Hepatic stellate cell (primary cell): ENCODE data around the gene NAMPT.
A peak's percentile ranks its signal among the peaks of the same experiment; 100 is the strongest.
"Not testable (repeated sequence)": the region's sequence is repeated elsewhere in the genome, so short reads cannot be mapped to it uniquely, and the experiment has no call there.

Experiments
- DNase-seq: peaks from one replicate; pipeline ENCODE4 v3.0.0; 2011; ENCODE audit warnings: low spot score

NAMPT gene

DNA sequence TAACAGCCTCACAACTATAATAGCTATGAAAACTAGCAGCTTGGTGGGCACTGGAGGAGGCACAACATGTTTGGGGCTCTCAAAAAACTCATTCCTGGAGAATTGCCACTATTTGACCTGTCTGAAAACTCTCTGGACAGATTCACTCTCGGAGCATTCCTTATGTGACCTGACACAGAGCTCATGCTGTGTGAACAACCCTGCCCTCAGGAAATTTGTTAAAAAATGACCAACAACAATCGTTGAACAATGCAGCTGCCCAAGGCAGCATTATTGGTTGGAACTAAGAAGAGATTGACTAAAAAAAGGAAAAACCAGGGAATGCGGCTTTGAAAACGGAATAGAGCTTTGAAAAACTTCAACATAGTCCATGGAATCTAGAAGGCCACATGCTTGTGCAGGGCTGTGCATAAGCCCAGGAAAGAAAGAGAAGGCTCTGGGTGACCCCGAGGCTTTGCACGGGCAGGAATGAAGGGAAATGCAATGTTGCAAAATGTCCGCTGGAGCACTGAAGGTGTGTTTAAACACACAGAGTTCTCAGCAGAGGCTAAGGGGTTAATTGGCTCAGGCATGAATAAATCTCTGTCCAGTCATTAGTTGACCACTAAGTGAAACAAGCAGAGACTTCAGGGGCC lies 52.8 kb downstream of the NAMPT start:
- DNase-seq = no peak

DNA sequence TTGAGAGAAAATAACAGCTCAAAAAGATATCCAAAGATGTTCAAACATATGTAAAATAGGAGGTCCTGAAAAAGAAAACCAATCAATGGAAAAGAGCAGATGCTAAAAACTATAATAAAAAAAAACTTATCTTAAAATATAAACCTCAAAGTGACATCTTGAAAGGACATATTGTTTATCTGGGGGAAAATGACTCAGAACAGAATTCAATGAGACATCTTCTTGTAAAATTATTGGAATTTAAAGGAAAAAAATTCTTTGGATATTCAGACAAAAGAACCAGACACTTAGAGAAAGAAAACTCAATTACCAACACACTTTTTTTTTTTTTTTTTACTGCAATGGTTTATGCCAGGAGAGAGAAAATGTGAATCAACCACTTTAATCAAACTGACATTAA lies 58.9 kb downstream of the NAMPT start:
- DNase-seq = no peak

- DNase-seq = no peak
Measured at GRCh38 chr7:106224797-106225196, 60.0 kb downstream of the NAMPT start.

GRCh38 chr7:106223156-106223555 lies 61.6 kb downstream of the NAMPT start:
- DNase-seq = no peak

DNA sequence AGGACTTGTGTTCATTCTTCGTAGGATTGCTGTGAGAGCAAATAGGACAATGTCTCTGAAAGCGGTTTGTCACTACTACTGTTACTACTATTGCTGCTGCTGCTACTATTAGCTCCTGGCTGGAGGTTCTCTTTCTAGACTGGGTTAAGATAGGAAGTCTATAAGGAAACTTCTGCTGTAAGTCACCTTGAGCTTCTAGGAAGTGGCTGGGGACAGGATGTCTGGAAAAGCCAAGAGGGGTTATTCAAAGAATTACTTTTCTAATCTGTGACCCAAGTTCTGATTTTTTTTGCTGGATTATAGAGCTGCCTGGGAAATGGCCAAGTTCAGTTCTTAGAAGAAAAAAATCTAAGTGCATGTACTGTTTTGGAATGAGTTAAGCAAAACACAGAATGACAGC lies 62.2 kb downstream of the NAMPT start:
- no peak for DNase-seq

GRCh38 chr7:106220307-106220706 lies 64.5 kb downstream of the NAMPT start:
- DNase-seq = no peak

GRCh38 chr7:106219170-106219569 lies 65.6 kb downstream of the NAMPT start:
- DNase-seq = no peak

DNA sequence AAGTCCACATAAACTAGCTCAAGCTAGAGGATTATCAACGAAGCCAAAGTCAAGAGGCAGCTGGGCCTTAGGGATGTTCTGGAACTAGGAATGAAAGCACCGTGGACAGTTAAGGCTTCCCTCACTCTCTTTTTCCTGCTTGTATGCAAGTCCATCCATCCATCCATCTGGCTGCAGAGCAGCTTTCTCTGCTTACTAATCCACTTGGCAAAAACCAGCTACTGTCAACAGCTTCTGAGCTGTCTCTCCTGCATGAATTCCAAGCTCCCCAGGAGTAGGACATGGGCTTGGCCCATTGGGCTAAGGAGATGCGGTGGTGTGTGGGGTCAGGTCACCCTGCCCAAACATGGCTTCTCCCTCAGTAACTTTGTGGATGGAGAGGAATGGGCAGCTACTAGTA lies 66.2 kb downstream of the NAMPT start:
- DNase-seq = no peak

DNA sequence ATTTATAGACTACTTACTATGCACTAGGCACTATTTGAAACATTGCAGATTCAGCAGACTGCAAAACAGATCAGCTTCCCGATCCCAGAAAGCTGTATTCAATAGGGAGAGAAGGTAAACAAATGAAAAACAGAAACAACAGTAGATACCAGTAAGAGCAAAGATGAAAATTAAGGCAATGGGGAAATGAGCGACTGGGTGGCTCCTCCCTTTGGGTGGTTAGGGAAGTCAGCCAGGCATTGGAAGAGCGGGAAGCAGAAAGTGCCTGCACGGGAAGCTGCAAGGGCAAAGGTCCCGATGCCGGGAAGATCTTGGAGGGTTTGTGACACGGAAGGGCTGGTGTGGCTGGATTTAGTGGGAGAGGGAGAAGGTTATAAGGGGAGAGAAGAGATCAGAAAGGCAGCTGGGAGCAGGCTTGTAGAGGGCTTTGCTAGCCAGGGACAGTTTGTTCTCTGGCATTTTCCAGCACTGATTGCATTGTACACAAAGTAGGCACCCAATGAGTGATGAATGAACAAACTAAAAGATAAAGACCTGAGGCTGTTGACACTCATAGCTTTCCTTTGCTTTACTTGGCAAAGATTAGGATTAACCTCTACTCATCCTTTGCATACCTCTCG lies 67.8 kb downstream of the NAMPT start:
- DNase-seq = peak; percentile 26

DNA sequence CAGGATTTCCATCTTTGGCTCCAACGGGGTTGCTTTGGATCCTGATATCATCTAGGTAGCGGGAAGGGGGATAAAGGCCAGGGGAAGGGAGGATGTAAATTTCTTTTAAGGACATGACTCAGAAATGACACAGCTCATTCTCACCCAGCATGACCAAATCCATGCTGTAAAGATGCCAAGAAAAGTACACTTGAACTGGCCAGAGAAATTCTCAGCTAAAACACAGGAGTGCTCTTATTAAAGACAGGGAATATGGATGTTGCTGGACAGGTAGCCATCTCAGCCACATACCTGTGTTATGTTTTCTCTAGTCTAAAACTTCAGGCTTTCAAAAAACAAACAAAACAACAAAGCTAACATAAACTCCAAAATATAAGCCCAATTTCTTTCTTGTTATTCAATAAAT lies 68.3 kb downstream of the NAMPT start:
- peak; percentile 69 for DNase-seq

DNA sequence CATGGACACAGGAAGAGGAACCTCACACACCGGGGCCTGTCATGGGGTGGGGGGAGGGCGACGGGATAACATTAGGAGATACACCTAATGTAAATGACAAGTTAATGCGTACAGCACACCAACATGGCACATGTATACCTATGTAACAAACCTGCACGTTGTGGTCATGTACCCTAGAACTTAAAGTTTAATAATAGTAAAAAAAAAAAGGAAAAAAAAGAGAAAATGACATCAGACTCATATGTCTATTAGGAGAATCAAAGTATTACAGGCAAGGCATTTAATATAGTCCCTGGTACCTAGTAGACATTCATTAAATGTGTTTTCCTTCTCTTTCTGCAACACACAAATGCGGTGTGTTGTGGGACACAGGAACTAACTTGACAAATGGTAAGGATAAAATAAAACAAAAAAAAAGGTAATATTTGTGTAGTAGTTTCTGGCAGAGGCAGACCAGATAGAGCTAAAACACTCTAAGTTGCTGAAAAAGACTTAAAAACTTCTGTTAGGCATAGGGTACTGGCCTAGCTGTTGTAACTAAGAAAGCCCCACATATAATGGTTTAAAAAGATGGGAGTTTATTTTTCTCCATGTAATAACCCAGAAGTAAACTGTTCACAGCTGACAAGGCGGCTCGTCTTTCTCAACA lies 68.8 kb downstream of the NAMPT start:
- DNase-seq = no peak

- not testable (repeated sequence) for DNase-seq
Measured at GRCh38 chr7:106208944-106209343, 75.8 kb downstream of the NAMPT start.

DNA sequence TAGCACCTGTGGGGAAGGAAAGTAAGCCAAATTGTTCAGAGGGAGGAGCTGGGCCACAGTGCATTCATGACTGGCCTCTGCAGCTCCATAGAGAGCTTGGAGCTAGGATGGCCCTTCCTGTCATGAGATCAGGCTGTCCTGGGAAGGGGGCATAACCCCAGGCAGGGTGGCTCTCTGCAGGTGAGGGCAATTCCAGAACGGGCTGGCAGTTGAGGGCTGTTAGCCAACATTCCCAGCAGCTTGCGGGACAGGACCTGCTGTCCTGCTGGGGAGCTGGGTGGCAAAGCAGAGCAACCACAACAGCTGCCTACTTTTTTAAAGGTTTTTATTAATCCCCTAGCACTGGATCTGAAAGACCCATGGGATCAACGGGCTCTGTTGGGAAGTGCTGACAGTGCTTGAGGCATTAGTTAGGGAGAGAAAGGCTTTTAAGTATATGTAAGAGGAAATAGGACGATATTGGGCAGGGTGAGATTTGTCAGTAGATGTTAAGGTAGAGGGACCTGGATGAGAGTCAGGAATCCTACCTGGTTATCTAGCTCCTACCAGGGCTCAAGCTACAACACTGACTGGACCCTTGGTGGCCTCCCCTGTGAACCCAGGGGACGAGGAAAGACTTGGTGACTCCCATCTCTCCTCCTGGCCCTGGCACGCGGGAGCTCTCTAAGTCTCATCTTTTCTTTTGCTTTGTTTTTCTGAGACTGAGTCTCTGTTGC lies 77.8 kb downstream of the NAMPT start:
- no peak for DNase-seq

GRCh38 chr7:106205621-106206222 lies 79.1 kb downstream of the NAMPT start:
- DNase-seq = peak; percentile 25

GRCh38 chr7:106203473-106203872 lies 81.3 kb downstream of the NAMPT start:
- DNase-seq = no peak

GRCh38 chr7:106201164-106201563 lies 83.6 kb downstream of the NAMPT start:
- DNase-seq = no peak

DNA sequence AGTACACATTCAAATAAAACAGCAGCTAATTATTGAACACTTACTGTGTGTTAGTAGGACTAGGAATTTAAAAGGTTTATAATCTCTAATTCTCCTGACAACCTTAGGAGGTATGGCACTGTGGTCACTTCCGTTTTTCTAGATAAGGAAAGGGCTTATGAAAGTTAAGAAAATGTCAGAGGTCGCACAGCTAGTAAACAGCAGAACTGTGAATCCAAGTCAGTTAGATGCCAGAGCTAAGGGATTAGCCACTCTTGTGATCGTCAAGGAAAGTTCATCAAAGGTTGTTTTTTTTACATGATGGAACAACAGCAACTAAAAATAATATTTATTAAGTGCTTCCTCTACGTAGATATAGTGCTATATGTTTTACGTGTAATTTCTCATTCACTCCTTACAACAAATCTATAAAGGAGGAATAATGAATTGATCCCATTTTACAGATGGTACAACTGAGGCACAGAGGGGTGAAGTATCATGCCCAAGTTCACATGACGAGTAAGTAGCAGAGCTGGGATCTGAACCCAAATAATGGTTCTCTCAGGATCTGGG lies 84.9 kb downstream of the NAMPT start:
- DNase-seq = no peak

GRCh38 chr7:106199024-106199423 lies 85.8 kb downstream of the NAMPT start:
- no peak for DNase-seq
